Right ventricle myocardium inferior (tissue), 1 donor: ENCODE measurements around the gene AGR2. TPM values are rescaled to one million over a fixed set of nuclear protein-coding genes. Genes with fewer than 3 reads are reported as not detected.
A peak's percentile ranks its signal among the peaks of the same experiment; 100 is the strongest.
"Not testable (repeated sequence)": the region's sequence is repeated elsewhere in the genome, so short reads cannot be mapped to it uniquely, and the experiment has no call there.

Source experiments
- ATAC-seq: fragments of 200-7000 bp; cut with Tn5 transposase; one replicate; pipeline ENCODE4 v1.9.1; 2020; ENCODE audit warnings: mild to moderate bottlenecking, moderate library complexity
- DNase-seq: peaks from one replicate; pipeline ENCODE4 v3.0.0; 2021; ENCODE audit errors: missing footprints
- intact Hi-C: fragments of 100-400 bp; cut with DNase I; formaldehyde crosslinking; loops from one replicate; pipeline ENCODE4 v1.11.0; 2022
- long read RNA-seq: library from polyadenylated mRNA; unstranded; transcript quantifications from one replicate; pipeline ENCODE4 v2.0.0, GENCODE V29; 2021
- total RNA-seq: library from RNA; stranded (reverse); fragmentation: NEBNext Ultra II Directional; extraction: Animal tissue kit (Norgen Biotek cat#: 25700); gene quantifications from one replicate; pipeline ENCODE4 v1.2.1, GENCODE V29; 2021
- donor health status: DM: no; HTN: yes; CAD: no; lungs with severe emphysema.

The AGR2 gene
- total RNA-seq: not detected
- long read RNA-seq: 0 reads

GRCh38 chr7:16804674-16805439 lies at the start of gene AGR2:
AGR2 (minus strand) TSS chr7:16804999; CDS start chr7:16801796, 3,203 bp downstream.
- ATAC-seq (no peak), DNase-seq (no peak)
- intact Hi-C loops: loop anchor here (5.0 kb wide), 1 partner anchor 112 kb away; no protein-coding TSS in a partner anchor

- peak; percentile 61 for DNase-seq
- ATAC-seq, intact Hi-C loops: not testable (repeated sequence)
These were observed 48.4 kb upstream of the AGR2 start for GRCh38 chr7:16853189-16853588.

- ATAC-seq: no peak
- intact Hi-C loops: no loop called here
- no peak for DNase-seq
These were observed 47.0 kb upstream of the AGR2 start for GRCh38 chr7:16851829-16852228.

- ATAC-seq: no peak
- intact Hi-C loops: no loop called here
- peak; percentile 62 for DNase-seq
These were observed 46.0 kb upstream of the AGR2 start for GRCh38 chr7:16850614-16851466.

- DNase-seq (peak; percentile 43), ATAC-seq (no peak)
- intact Hi-C loops: no loop called here
These were observed 44.7 kb upstream of the AGR2 start for GRCh38 chr7:16849296-16850148.

- DNase-seq (no peak), ATAC-seq (no peak)
- intact Hi-C loops: no loop called here
These were observed 42.6 kb upstream of the AGR2 start for GRCh38 chr7:16847381-16847860.

GRCh38 chr7:16846601-16847165 lies 41.9 kb upstream of the AGR2 start:
- no peak for ATAC-seq
- DNase-seq: no peak
- intact Hi-C loops: no loop called here

- DNase-seq (no peak), ATAC-seq (no peak)
- intact Hi-C loops: no loop called here
These were observed 40.9 kb upstream of the AGR2 start for GRCh38 chr7:16845746-16846145.

GRCh38 chr7:16841681-16842080 lies 36.9 kb upstream of the AGR2 start:
- DNase-seq (no peak), ATAC-seq (no peak)
- intact Hi-C loops: no loop called here

GRCh38 chr7:16840094-16840493 lies 35.3 kb upstream of the AGR2 start:
- ATAC-seq (no peak), DNase-seq (no peak)
- intact Hi-C loops: no loop called here

- intact Hi-C loops: no loop called here
- no peak for ATAC-seq
- DNase-seq: no peak
These were observed 34.8 kb upstream of the AGR2 start for GRCh38 chr7:16839646-16840045.

GRCh38 chr7:16838891-16839290 lies 34.1 kb upstream of the AGR2 start:
- DNase-seq: no peak
- intact Hi-C loops: no loop called here
- no peak for ATAC-seq

GRCh38 chr7:16838386-16838785 lies 33.6 kb upstream of the AGR2 start:
- ATAC-seq (no peak), DNase-seq (no peak)
- intact Hi-C loops: no loop called here

GRCh38 chr7:16836481-16836880 lies 31.7 kb upstream of the AGR2 start:
- DNase-seq (no peak), ATAC-seq (no peak)
- intact Hi-C loops: no loop called here

GRCh38 chr7:16833373-16833772 lies 28.6 kb upstream of the AGR2 start:
- intact Hi-C loops: no loop called here
- DNase-seq (no peak), ATAC-seq (no peak)

GRCh38 chr7:16826060-16826459 lies 21.3 kb upstream of the AGR2 start:
- ATAC-seq (no peak), DNase-seq (no peak)
- intact Hi-C loops: no loop called here

- no peak for DNase-seq
- intact Hi-C loops: no loop called here
- no peak for ATAC-seq
These were observed 17.2 kb upstream of the AGR2 start for GRCh38 chr7:16822029-16822428.

- DNase-seq (no peak), ATAC-seq (no peak)
- intact Hi-C loops: no loop called here
These were observed 13.9 kb upstream of the AGR2 start for GRCh38 chr7:16818732-16819131.

- intact Hi-C loops: no loop called here
These were observed 12.7 kb upstream of the AGR2 start for GRCh38 chr7:16817536-16817935.

More at GRCh38 chr7:16817536-16817935, 12.7 kb upstream of the AGR2 start:
- ATAC-seq: no peak
- DNase-seq: no peak
